Measurements from ENCODE around the gene CC2D2A.

GRCh38 chr4:15427161-15427560 lies 42.5 kb upstream of the CC2D2A start:
- TF ChIP-seq RBM15 (IDR thresholded peaks at IDR 0.05; ENCODE audit: insufficient read depth, low read length) = no peak
- TF ChIP-seq TEAD4 (IDR thresholded peaks at IDR 0.05; ENCODE audit: low read length) = no peak
- TF ChIP-seq TEAD4 (CRISPR knock-in tag; IDR thresholded peaks at IDR 0.05; ENCODE audit: borderline replicate concordance) = no peak
- TF ChIP-seq ZZZ3 (IDR thresholded peaks at IDR 0.05) = no peak
- TF ChIP-seq, protein P1, sequence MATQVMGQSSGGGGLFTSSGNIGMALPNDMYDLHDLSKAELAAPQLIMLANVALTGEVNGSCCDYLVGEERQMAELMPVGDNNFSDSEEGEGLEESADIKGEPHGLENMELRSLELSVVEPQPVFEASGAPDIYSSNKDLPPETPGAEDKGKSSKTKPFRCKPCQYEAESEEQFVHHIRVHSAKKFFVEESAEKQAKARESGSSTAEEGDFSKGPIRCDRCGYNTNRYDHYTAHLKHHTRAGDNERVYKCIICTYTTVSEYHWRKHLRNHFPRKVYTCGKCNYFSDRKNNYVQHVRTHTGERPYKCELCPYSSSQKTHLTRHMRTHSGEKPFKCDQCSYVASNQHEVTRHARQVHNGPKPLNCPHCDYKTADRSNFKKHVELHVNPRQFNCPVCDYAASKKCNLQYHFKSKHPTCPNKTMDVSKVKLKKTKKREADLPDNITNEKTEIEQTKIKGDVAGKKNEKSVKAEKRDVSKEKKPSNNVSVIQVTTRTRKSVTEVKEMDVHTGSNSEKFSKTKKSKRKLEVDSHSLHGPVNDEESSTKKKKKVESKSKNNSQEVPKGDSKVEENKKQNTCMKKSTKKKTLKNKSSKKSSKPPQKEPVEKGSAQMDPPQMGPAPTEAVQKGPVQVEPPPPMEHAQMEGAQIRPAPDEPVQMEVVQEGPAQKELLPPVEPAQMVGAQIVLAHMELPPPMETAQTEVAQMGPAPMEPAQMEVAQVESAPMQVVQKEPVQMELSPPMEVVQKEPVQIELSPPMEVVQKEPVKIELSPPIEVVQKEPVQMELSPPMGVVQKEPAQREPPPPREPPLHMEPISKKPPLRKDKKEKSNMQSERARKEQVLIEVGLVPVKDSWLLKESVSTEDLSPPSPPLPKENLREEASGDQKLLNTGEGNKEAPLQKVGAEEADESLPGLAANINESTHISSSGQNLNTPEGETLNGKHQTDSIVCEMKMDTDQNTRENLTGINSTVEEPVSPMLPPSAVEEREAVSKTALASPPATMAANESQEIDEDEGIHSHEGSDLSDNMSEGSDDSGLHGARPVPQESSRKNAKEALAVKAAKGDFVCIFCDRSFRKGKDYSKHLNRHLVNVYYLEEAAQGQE (IDR thresholded peaks at IDR 0.05; ENCODE audit: borderline replicate concordance) = no peak
- TF ChIP-seq, protein P1 (CRISPR knock-in tag; IDR thresholded peaks at IDR 0.05; ENCODE audit: low read depth) = no peak
- TF ChIP-seq, protein P2, sequence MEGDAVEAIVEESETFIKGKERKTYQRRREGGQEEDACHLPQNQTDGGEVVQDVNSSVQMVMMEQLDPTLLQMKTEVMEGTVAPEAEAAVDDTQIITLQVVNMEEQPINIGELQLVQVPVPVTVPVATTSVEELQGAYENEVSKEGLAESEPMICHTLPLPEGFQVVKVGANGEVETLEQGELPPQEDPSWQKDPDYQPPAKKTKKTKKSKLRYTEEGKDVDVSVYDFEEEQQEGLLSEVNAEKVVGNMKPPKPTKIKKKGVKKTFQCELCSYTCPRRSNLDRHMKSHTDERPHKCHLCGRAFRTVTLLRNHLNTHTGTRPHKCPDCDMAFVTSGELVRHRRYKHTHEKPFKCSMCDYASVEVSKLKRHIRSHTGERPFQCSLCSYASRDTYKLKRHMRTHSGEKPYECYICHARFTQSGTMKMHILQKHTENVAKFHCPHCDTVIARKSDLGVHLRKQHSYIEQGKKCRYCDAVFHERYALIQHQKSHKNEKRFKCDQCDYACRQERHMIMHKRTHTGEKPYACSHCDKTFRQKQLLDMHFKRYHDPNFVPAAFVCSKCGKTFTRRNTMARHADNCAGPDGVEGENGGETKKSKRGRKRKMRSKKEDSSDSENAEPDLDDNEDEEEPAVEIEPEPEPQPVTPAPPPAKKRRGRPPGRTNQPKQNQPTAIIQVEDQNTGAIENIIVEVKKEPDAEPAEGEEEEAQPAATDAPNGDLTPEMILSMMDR (IDR thresholded peaks at IDR 0.05 in 2 of 3, conservative IDR thresholded peaks at IDR 0.05 in 1 of 3; ENCODE audit: insufficient read depth in 2 of 3, low read depth in 1 of 3, low read length in 3 of 3) = no peak
- no peak for TF ChIP-seq ATF7 (IDR thresholded peaks at IDR 0.05)
- TF ChIP-seq HDAC1 (IDR thresholded peaks at IDR 0.05) = no peak

Measured in K562 (cell line).